ENCODE data around the gene MAPK14.
A peak's percentile ranks its signal among the peaks of the same experiment; 100 is the strongest.
"Not testable (repeated sequence)": the region's sequence is repeated elsewhere in the genome, so short reads cannot be mapped to it uniquely, and the experiment has no call there.

The MAPK14 gene

DNA sequence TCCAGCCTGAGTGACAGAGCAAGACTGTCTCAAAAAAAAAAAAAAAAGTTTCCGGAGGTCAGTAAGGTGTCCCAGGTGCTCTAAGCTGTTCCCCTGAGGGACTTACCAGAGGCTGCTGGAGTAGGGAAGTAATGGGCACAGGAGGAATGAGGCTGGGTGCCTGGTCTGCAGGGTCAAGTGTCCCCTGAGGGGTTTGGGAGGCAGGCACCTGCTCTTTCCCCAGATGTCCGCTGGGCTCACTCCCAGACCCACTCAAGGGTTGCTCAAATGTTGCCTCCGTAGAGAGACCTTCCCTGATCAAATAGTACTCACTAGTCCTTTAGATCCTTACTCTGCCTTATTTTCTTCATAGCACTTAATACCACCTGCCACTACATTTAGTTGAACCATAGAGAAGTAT is 97.3 kb downstream of the MAPK14 start:
- no peak for DNase-seq

DNA sequence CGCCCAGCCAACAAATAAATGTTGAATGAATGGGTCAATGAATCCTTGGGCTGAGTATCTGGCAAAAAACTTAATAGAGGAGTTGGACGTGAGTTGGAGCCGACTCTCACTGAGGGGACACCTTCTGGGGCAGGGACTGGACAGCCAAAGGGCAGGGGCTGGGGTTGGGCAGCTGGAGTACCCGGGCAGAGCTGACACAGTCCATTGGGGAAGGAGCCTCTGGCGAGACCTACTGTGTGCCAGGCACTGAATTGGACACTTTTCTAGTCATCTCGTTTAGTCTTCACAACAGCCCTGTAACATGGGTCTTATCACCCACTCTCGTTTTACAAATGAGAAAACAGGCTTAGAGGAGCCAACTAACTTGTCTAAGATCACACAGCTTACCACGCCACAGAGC is 98.0 kb downstream of the MAPK14 start:
- no peak for DNase-seq

DNA sequence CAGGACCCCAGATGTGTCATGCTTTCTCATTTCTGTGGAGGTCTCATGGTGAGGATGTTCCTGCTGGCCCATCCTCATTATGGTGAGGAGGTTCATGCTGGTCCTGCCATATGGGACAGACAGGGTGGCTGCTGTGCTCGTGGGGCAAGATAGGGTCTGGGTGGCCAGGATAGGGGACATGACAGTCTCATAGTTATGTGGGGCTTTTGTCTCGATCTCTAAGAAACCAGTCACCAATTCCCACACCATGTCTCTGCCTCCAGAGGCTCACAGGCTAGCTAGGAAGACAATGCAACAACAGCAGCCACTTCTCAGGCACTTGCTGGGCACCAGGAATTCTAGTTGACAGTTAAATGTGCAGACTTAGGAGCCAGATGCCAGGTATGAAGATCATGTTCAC is 98.5 kb downstream of the MAPK14 start:
- no peak for DNase-seq

DNA sequence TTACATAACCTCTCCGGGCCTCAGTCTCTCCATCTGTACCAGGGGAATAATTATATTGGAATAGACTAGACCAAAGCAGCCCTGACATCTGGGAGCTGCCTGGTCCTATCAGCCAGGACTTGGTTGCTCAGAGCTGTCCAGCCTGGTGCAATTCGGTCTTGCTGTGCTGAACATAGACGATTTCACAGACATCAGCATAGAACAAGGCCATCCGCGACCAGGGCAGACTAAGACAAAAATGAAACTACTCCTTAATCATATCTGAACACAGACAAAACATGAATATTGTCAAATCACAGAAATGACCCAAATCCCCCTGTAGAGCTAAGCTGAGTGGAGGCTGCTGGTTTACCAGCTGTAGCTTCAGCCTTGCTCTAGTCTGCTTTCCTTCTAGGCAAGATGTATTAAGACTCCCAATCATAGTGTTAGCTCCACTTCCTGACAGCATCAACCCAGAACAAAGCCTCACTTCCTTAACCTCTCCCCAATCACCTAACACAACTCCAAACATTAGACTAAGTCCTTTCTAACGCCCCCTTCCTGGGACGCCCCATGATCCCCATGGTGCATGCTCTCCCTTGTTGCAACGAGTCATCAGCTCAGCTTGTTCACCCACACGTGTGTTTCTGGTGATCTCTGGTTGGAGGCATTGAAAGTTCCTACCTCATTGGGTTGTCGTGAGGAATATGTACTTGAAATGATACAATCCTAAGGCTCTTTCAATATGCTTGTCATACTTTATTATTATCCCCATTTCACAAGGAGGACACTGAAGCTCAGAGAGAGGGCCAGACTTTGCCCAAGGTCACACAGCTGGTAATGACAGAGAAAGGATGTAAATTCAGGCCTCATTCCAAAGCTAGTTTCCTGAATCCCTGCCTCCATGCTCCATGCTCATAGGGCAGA is 99.2 kb downstream of the MAPK14 start:
- no peak for DNase-seq

DNA sequence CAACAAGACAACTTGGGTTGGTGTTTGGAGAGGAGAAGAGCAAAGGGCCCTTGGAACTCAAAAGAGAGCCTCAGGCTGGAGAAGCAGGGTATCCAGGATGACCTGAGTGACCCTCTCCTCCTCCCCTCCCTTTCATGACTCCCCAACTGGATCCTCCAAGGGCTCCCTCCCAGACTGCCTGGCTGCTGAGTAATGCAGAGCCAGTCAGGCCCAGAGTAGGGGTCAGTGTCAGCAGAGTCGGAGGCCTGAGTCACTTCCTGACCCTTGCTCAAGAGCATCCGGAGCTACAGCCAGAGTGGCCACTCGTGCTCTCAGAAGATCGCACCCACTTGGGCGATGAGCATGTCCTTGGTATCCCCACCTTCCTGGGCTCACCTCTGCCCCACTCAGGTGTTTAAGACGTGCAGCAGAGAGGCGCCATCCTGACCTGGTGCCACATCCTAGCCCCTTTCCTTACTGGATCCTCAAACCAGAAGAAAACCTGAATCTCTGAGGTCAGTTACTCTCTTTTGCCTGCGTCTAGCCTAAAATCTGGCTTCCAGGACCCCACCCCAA is 99.9 kb downstream of the MAPK14 start:
- no peak for DNase-seq

DNA sequence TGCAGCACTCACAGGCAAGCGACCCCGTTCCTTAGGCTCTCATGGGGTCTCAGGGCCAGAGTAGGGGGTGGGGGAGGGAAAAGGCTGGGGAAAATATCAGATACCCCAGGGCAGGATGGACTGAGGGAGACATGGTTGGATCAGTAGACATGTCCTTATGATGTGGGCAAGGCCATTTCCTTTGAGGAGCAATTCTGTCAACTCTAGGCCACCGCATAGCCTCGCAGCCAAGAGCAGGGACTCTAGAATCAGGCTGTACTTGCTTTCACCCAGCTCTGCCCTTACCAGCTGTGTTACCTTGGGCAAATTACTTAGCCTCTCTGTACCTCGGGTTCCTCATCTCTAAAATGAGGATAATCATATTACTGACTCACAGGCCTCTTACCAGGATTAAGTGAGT is 100.5 kb downstream of the MAPK14 start:
- no peak for DNase-seq

DNA sequence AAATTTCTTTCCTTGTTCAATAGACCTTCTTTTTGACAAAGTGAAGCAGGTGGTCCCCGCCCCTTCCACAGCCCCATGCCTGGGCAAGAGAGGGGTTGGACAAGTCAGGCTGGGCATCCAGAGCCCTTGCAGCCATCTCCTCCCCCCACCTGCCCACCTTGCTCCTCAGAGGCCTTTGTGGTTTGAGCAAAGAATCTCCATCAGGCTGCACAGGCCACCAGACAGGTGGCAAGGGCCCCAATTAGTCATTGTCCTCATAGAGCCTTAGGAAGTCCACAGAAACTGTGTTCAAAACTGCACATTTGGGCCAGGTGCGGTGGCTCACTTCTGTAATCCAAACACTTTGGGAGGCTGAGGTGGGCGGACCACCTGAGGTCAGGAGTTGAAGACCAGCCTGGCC is 101.2 kb downstream of the MAPK14 start:
- DNase-seq: no peak

DNA sequence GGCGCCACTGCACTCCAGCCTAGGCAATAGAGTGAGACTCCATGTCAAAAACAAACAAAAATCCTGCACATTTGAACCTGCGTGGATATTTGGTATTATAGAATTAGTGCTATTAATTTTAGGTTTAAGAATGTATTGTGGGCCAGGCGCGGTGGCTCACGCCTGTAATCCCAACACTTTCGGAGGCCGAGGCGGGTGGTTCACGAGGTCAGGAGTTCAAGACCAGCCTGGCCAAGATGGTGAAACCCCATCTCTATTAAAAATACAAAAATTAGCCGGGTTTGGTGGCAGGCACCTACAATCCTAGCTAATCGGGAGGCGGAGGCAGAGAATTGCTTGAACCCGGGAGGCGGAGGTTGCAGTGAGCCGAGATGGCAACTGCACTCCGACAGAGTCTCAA is 101.7 kb downstream of the MAPK14 start:
- not testable (repeated sequence) for DNase-seq

DNA sequence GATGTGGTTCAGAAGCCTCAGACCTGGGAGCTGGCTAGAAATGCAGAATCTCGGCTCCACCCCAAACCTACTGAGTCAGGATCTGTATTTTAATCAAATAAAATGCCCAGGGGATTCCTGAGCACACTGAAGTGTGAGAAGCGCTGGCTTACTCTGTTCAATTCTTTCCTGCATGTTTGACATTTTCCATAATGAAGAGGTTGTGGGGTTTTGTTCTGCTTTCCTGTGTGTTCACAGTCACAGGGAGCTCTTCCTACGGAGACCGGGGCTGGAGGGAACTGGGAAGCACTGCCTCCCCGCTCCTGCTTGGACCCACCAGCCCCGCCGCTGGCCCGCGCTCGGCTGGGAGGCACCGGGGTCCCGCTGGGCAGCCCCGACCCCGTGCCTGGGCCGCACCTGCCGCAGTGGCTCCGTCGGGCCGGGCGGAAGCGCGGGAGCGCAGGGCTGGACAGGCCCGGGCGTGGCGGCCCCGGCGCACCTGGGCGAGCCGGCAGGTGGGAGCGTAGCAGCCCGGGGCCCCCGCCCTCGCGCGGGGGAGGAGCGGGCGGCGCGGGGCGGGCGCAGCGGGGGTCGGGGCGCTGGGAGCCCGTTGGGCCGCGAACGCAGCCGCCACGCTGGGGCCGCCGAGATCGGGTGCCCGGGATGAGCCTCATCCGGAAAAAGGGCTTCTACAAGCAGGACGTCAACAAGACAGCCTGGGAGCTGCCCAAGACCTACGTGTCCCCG is 102.5 kb downstream of the MAPK14 start, which contains the start of gene MAPK13:
Gene MAPK13 (plus strand): TSS at position 573 of the 726 bp plus-strand sequence. CDS start 70 bp downstream, at position 643.
- DNase-seq: peak; percentile 85

DNA sequence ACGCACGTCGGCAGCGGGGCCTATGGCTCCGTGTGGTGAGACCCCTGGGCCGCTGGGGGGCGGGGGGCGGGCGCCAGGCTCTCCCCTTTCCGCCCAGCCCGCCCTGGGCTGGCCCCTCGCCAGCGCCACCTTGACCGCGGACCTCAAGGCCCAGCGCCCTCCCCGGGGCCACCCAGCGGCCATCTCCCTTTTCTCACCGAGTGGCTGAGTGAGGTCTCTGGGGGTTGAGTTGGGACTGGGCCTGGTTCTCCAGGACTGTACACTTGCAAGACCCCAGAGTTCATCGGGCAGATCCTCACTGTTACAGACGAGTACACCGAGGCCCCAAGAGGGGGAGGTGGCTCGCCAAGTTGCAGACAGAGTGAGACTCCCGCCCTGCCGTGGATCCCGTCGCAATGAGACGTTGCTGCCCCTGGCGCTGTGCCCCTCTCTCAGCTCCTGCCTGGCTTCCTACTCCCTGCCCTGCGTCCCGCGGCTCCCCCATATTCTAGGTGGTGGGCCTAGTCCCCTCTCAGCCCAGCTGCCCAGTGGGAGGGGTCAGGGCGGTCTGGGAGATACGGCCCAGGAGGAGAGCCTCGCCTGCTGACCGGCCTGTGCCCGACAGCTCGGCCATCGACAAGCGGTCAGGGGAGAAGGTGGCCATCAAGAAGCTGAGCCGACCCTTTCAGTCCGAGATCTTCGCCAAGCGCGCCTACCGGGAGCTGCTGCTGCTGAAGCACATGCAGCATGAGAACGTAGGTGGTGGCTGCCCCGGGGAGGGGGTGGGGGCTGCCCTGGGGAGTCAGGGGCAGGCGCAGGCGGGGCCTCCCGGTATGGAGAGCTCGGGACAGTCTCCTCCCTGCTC is 103.3 kb downstream of the MAPK14 start:
- peak; percentile 85 for DNase-seq

DNA sequence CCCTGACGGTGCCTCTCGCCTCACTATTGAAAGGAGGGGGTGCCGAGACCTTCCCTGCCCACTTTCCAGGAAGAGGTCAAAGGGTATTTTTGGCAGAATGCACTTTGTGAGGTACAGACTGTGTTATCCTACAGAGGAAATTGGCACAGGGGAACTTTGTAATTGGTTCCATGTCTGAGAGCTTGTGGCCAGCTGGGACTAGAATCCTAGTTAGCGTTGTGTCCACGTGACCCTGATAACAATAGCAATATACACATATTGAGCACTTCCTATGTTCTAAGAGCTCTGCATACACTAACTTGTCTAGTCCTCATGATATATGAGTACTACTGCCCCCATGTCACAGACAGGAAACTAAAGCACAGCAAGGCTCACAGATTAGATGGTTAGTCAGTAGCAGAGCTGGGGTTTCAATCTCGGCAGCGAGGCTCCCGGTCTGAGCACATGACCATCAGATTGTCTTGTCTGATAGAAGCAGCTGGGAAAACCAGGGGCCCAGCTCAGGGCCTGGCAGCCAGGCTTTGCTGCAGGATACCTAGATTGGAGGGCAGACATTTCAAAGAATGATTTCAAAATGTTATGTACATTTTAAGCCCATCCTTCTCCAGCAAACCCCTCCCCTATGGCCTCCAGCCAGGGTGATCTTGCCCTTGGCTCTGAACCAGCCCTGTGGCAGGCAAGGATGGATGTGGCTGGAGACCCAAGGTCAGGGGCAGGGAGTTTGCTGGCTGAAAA is 104.1 kb downstream of the MAPK14 start:
- peak; percentile 68 for DNase-seq

DNA sequence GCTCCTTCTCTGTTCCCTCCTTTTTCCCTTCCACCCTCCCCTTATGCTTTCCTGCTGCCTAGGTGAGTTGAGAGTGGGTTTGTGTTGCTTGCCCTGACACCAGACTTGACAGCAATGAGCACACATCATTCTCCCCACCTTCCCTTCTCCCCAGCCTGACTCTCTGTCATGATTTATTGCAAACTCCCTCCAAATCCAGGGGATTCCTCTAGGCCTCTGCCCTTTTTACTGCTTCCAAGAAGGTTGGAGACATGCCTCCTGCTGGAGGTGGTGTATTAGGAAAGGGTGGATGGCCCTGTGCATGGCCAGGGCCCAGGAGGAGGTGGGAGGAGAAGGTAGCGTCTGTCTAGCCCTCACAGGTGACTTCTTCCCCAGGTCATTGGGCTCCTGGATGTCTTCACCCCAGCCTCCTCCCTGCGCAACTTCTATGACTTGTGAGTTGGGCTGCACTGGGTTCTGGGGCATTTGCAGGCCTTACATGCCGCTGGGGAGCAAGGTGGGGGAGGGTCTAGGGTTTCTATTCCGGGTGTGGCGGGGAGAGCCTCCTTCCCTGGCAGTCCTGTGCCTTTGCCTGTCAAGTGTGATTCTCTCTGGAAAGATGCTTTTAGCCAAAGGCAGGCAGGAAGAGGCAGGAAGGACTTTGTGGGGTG is 104.8 kb downstream of the MAPK14 start:
- no peak for DNase-seq

DNA sequence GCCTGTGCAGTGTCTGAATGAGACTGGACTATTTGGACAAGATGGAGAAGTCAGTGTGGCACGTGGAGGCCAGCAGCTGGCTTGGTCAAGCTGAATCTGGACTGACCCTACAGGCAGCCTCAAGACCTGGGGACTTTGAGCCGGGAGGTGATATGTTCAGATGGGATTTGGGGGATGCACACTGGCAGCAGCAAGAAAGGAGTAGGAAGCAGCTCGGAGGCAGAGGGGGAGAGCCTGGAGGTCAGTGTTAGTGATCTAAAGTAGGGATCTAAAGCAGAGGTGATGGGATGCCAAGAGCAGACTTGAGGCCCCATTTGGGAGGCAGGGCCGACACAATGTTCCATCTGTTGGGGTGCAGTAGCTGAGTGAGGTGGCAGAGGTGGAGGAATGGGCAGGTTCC is 105.5 kb downstream of the MAPK14 start:
- no peak for DNase-seq

DNA sequence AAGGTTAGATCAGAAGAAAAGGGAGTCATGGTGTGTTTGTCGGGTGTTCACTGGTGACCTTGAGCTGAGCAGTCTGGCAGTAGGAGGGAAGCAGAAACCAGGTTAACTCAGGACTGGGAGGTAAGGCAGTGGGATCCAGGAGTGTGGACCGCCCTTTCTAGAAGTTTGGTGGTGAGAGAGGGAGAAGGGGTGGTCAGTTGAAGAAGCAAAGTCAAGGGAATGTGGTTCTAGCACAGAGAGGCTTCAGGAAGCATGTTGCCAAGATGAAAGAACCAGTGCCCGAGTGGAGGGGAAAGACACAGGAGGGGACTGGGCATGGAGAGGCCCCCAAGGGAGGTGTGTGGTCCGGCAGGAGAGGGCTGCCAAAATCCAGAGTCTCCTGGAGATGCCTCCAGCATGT is 106.3 kb downstream of the MAPK14 start:
- DNase-seq: no peak

DNA sequence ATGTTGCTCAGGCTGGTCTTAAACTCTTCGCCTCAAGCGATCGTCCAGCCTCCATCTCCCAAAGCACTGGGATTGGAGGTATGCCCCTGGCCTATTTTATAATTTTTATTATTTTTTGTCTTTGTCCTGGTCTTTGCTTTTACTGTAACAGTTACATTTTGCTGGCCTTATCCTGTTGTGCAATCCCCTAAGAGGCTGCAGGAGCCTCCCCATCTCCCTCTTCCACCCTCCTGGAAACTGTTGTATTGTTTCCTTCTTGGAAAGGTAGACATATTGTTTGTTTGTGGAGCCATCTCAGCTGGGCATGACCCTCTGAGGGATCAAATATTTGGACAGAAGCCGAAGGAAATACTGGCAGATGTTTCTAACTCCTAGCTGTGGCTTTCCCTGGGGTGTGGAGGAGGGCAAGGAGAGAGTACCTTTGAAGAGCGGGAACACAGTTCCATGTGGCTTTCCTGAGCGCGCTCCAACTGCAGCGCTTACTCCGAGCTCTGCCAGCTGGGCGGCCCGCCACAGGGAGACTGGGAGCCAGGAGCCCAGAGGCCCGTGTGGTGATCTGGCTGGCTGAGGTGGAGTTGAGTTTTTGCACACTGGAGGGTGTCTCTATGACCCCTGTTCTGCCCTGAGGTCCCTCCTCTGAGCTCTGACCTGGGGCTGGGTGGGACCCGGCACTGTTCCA is 107.6 kb downstream of the MAPK14 start:
- DNase-seq: no peak

DNA sequence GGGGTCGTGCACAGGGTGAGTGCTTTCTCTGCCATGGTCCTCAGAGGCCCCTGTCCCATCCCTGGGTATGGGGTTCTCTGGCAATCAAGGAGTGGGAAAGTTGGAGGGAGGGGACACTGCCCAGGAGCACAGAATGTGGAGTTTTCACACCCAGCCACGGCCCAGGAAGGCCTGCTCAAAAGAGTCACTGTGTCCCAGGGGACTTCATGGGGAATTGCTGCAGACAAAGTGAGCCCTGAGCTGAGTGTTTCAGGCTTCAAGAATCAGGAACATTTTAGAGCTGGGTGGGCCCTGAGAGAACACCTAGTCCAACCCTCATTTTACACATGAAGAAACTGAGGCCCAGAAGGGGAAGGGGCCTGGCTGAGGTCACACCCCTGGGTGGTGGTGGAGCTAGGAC is 108.4 kb downstream of the MAPK14 start:
- no peak for DNase-seq

DNA sequence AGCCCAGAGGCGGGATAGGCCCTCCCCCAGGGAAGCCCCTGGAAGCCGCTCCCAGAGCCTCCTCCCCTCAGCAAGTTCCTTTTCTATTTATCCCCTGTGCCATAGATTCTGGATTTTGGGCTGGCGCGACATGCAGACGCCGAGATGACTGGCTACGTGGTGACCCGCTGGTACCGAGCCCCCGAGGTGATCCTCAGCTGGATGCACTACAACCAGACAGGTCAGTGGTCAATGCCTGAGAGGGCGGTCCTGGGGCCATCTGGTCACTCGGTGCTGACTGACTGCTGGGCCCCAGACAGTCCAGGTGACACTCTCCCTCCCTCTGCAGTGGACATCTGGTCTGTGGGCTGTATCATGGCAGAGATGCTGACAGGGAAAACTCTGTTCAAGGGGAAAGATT is 108.9 kb downstream of the MAPK14 start:
- no peak for DNase-seq

DNA sequence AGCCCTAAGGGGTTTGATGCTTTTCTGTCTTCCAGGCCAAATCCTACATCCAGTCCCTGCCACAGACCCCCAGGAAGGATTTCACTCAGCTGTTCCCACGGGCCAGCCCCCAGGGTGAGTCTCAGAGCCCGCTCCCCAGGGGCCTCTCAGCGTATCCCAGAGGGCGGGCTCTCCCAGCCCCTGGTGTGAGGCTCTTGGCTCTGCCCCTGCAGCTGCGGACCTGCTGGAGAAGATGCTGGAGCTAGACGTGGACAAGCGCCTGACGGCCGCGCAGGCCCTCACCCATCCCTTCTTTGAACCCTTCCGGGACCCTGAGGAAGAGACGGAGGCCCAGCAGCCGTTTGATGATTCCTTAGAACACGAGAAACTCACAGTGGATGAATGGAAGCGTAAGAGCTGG is 111.1 kb downstream of the MAPK14 start:
- no peak for DNase-seq

DNA sequence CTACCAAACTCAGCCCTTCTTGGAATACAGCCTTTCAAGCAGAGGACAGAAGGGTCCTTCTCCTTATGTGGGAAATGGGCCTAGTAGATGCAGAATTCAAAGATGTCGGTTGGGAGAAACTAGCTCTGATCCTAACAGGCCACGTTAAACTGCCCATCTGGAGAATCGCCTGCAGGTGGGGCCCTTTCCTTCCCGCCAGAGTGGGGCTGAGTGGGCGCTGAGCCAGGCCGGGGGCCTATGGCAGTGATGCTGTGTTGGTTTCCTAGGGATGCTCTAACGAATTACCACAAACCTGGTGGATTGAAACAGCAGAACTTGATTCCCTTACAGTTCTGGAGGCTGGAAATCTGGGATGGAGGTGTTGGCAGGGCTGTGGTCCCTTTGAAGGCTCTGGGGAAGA is 111.8 kb downstream of the MAPK14 start:
- DNase-seq: no peak

DNA sequence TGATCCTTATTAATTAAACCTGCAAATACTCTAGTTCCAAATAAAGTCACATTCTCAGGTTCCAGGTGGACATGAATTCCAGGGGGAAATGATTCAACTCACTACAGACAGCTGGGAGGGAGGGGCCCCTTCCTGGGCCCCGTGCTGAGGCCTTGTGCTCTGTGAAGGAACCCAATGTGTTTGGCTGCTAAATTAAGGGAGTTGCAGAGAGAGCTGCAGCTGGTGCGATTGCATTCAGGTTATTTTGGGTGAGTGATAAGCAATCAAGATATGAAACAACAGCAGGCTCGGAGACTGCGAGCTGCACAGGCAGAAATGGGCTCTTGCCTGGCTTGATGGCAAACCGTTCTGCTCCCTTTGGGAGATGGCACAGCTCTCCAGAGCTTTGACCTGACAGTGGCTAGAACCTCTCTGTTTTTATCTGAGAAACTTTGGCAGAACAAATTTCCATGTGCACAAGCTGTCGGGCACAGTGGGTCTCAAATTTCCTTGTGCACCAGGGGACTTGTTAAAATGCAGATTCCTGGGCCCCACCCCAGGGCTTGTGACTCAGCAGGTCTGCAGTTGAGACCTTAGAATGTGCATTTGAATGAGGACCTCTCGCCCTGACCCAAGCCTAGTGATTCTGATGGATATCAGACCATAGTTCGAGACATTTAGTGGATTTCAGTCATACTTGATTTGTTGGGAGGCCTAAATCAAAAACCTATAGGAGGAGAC is 112.5 kb downstream of the MAPK14 start:
- no peak for DNase-seq

Measured in NCI-H1105 (cell line).